HepG2 (cell line): Measurements from ENCODE around the gene SLC34A3. TPM values are rescaled to one million over a fixed set of nuclear protein-coding genes. Genes with fewer than 3 reads are reported as not detected.

Experiments
- AGO1 ChIP-seq: fragments of 200-400 bp; formaldehyde crosslinking; IDR thresholded peaks from 2 replicates; pipeline ENCODE4 v1.6.1; 2017; ENCODE audit warnings: mild to moderate bottlenecking, low read depth, low read length, moderate library complexity; ENCODE audit not compliant: poor library complexity, severe bottlenecking
- CBFB ChIP-seq: sonication (generic); formaldehyde crosslinking; IDR thresholded peaks from 2 replicates; pipeline ENCODE4 v1.4.0; 2020; ENCODE audit warnings: missing genetic modification reagents
- MAFF ChIP-seq: IDR thresholded peaks from 2 replicates; pipeline ENCODE4 v1.6.1; 2011; ENCODE audit warnings: low read depth, low read length, improper control_type of control experiment
- POLR2G ChIP-seq: fragments of 200-400 bp; formaldehyde crosslinking; IDR thresholded peaks from 2 replicates; pipeline ENCODE4 v1.6.1; 2018; ENCODE audit warnings: mild to moderate bottlenecking, low read depth, low read length, moderate library complexity
- SIN3B ChIP-seq: fragments of 150-350 bp; IDR thresholded peaks from 2 replicates; pipeline ENCODE4 v1.6.1; 2014; ENCODE audit warnings: low read length
- THYN1 ChIP-seq: sonication (generic); formaldehyde crosslinking; IDR thresholded peaks from 2 replicates; pipeline ENCODE4 v1.8.1; 2023; ENCODE audit warnings: low read depth, mild to moderate bottlenecking, moderate library complexity, missing genetic modification reagents, borderline replicate concordance
- TSC22D2 ChIP-seq: sonication (generic); formaldehyde crosslinking; IDR thresholded peaks from 2 replicates; pipeline ENCODE4 v1.5.1; 2020; ENCODE audit warnings: missing genetic modification reagents, mild to moderate bottlenecking, borderline replicate concordance
- ZNF34 ChIP-seq: sonication (generic); formaldehyde crosslinking; IDR thresholded peaks from 2 replicates; pipeline ENCODE4 v1.4.0; 2020; ENCODE audit warnings: mild to moderate bottlenecking, missing genetic modification reagents, borderline replicate concordance
- ZNF563 ChIP-seq: sonication (generic); formaldehyde crosslinking; IDR thresholded peaks from 2 replicates; pipeline ENCODE4 v1.8.0; 2022; ENCODE audit warnings: mild to moderate bottlenecking, moderate library complexity, missing genetic modification reagents
- ZNF660 ChIP-seq: sonication (generic); formaldehyde crosslinking; IDR thresholded peaks from 2 replicates; pipeline ENCODE4 v1.5.1; 2020; ENCODE audit warnings: mild to moderate bottlenecking, low read depth, missing genetic modification reagents, borderline replicate concordance
- ZNF709 ChIP-seq: sonication (generic); formaldehyde crosslinking; IDR thresholded peaks from 2 replicates; pipeline ENCODE4 v1.5.0; 2020; ENCODE audit warnings: mild to moderate bottlenecking, missing genetic modification reagents
- ZNF780A ChIP-seq: sonication (generic); formaldehyde crosslinking; IDR thresholded peaks from 2 replicates; pipeline ENCODE4 v1.8.0; 2022; ENCODE audit warnings: mild to moderate bottlenecking, missing genetic modification reagents, moderate library complexity
- polyA plus RNA-seq, 8 experiments: library from polyadenylated mRNA; depleted of rRNA in 3 of 8; stranded (reverse) in 7 of 8; unstranded in 1 of 8; fragments of >200 nt; fragmentation: Illumina TruSeq in 4 of 8; extraction: Trizol in 4 of 8; gene quantifications; 2 replicates each; pipeline versions ENCODE4 v1.2.1 to v1.2.3, GENCODE V29; 2011 to 2016; ENCODE audit warnings: low read depth in 4 of 8, missing spikeins in 1 of 8, mixed read lengths in 1 of 8; ENCODE audit not compliant: insufficient read depth in 1 of 8
- total RNA-seq, 5 experiments: library from RNA; depleted of rRNA; stranded (reverse); fragments of >200 nt; fragmentation: Illumina TruSeq; extraction: Trizol; gene quantifications; 2 replicates each; pipeline ENCODE4 v1.2.3, GENCODE V29; 2016; ENCODE audit warnings: low read depth in 1 of 5
- TF ChIP-seq, protein P1 (sequence below): sonication (generic); formaldehyde crosslinking; IDR thresholded peaks from 2 replicates; pipeline ENCODE4 v1.5.0; 2020; ENCODE audit warnings: mild to moderate bottlenecking, missing genetic modification reagents, borderline replicate concordance
- TF ChIP-seq, protein P2 (sequence below): sonication (generic); formaldehyde crosslinking; IDR thresholded peaks from 2 replicates; pipeline ENCODE4 v1.8.1; 2023; ENCODE audit warnings: missing genetic modification reagents, inconsistent platforms, borderline replicate concordance
- TF ChIP-seq, protein P3 (sequence below): sonication (generic); formaldehyde crosslinking; IDR thresholded peaks from 2 replicates; pipeline ENCODE4 v1.4.0; 2020; ENCODE audit warnings: missing genetic modification reagents
- TF ChIP-seq, protein P4 (sequence below): sonication (generic); formaldehyde crosslinking; IDR thresholded peaks from 2 replicates; pipeline ENCODE4 v1.4.0; 2020; ENCODE audit warnings: mild to moderate bottlenecking, missing genetic modification reagents
- TF ChIP-seq, protein P5 (sequence below): sonication (generic); formaldehyde crosslinking; IDR thresholded peaks from 2 replicates; pipeline ENCODE4 v1.5.0; 2020; ENCODE audit warnings: missing genetic modification reagents

The SLC34A3 gene
- total and polyA plus RNA-seq, 2 of the 13 experiments (the other 11 are each of a cell fraction or from before 2014, with no cell fraction given), result 0.07 to 1.0 TPM

DNA sequence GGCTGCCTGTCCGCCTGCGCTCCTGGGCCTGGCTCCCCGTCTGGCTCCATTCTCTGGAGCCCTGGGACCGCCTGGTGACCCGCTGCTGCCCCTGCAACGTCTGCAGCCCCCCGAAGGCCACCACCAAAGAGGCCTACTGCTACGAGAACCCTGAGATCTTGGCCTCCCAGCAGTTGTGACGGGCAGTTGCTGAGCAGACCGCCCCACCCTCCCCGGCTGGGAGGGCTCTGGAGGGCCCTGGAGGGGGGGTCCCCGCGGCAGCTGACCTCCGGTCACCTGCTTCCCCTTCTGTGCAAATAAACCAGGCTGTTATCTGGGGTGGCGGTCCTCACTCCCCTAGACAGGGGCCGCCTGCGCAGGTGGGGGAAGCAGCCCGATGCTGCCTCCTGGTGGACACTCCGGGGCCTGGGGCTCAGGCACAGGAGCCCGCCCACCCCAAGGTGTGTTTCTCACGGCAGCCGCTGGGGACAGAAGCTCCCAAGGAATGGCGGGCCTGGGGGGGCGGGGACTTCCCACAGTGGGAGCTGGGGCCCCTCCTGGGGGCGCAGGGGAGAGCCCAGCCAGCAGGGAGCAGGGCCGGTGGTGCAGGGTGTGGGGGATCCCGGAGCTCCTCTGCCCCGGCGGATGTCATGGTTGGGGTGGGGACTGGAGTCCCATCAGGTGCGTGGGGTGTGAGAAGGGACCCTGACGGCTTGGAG is 5.7 kb downstream of the SLC34A3 start (continued):
- TF ChIP-seq, protein P1, sequence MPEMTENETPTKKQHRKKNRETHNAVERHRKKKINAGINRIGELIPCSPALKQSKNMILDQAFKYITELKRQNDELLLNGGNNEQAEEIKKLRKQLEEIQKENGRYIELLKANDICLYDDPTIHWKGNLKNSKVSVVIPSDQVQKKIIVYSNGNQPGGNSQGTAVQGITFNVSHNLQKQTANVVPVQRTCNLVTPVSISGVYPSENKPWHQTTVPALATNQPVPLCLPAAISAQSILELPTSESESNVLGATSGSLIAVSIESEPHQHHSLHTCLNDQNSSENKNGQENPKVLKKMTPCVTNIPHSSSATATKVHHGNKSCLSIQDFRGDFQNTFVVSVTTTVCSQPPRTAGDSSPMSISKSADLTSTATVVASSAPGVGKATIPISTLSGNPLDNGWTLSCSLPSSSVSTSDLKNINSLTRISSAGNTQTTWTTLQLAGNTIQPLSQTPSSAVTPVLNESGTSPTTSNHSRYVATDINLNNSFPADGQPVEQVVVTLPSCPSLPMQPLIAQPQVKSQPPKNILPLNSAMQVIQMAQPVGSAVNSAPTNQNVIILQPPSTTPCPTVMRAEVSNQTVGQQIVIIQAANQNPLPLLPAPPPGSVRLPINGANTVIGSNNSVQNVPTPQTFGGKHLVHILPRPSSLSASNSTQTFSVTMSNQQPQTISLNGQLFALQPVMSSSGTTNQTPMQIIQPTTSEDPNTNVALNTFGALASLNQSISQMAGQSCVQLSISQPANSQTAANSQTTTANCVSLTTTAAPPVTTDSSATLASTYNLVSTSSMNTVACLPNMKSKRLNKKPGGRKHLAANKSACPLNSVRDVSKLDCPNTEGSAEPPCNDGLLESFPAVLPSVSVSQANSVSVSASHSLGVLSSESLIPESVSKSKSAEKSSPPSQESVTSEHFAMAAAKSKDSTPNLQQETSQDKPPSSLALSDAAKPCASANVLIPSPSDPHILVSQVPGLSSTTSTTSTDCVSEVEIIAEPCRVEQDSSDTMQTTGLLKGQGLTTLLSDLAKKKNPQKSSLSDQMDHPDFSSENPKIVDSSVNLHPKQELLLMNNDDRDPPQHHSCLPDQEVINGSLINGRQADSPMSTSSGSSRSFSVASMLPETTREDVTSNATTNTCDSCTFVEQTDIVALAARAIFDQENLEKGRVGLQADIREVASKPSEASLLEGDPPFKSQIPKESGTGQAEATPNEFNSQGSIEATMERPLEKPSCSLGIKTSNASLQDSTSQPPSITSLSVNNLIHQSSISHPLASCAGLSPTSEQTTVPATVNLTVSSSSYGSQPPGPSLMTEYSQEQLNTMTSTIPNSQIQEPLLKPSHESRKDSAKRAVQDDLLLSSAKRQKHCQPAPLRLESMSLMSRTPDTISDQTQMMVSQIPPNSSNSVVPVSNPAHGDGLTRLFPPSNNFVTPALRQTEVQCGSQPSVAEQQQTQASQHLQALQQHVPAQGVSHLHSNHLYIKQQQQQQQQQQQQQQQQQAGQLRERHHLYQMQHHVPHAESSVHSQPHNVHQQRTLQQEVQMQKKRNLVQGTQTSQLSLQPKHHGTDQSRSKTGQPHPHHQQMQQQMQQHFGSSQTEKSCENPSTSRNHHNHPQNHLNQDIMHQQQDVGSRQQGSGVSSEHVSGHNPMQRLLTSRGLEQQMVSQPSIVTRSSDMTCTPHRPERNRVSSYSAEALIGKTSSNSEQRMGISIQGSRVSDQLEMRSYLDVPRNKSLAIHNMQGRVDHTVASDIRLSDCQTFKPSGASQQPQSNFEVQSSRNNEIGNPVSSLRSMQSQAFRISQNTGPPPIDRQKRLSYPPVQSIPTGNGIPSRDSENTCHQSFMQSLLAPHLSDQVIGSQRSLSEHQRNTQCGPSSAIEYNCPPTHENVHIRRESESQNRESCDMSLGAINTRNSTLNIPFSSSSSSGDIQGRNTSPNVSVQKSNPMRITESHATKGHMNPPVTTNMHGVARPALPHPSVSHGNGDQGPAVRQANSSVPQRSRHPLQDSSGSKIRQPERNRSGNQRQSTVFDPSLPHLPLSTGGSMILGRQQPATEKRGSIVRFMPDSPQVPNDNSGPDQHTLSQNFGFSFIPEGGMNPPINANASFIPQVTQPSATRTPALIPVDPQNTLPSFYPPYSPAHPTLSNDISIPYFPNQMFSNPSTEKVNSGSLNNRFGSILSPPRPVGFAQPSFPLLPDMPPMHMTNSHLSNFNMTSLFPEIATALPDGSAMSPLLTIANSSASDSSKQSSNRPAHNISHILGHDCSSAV (CRISPR knock-in tag), result no peak
- TF ChIP-seq SIN3B, result no peak
- no peak; the same call in 1 of the 2 replicates for TF ChIP-seq ZNF563
- TF ChIP-seq ZNF780A (CRISPR knock-in tag), result peak; percentile 56; the same call in 1 of the 2 replicates
- TF ChIP-seq, protein P2, sequence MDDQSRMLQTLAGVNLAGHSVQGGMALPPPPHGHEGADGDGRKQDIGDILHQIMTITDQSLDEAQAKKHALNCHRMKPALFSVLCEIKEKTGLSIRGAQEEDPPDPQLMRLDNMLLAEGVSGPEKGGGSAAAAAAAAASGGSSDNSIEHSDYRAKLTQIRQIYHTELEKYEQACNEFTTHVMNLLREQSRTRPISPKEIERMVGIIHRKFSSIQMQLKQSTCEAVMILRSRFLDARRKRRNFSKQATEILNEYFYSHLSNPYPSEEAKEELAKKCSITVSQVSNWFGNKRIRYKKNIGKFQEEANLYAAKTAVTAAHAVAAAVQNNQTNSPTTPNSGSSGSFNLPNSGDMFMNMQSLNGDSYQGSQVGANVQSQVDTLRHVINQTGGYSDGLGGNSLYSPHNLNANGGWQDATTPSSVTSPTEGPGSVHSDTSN (CRISPR knock-in tag), result no peak
- TF ChIP-seq, protein P3, sequence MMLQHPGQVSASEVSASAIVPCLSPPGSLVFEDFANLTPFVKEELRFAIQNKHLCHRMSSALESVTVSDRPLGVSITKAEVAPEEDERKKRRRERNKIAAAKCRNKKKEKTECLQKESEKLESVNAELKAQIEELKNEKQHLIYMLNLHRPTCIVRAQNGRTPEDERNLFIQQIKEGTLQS (CRISPR knock-in tag), result no peak
- TF ChIP-seq ZNF709 (CRISPR knock-in tag), result peak; percentile 74; the same call in 1 of the 2 replicates
- TF ChIP-seq ZNF34 (CRISPR knock-in tag), result no peak
- TF ChIP-seq, protein P4, sequence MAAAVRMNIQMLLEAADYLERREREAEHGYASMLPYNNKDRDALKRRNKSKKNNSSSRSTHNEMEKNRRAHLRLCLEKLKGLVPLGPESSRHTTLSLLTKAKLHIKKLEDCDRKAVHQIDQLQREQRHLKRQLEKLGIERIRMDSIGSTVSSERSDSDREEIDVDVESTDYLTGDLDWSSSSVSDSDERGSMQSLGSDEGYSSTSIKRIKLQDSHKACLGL (CRISPR knock-in tag), result peak; percentile 60; the same call in 1 of the 2 replicates
- peak; percentile 92 for TF ChIP-seq AGO1
- no peak for TF ChIP-seq ZNF660 (CRISPR knock-in tag)
- no peak for TF ChIP-seq MAFF
- TF ChIP-seq CBFB (CRISPR knock-in tag), result no peak
- peak; percentile 71; the same call in 1 of the 2 replicates for TF ChIP-seq TSC22D2 (CRISPR knock-in tag)
- TF ChIP-seq POLR2G, result no peak; the same call in 1 of the 2 replicates
- TF ChIP-seq, protein P5, sequence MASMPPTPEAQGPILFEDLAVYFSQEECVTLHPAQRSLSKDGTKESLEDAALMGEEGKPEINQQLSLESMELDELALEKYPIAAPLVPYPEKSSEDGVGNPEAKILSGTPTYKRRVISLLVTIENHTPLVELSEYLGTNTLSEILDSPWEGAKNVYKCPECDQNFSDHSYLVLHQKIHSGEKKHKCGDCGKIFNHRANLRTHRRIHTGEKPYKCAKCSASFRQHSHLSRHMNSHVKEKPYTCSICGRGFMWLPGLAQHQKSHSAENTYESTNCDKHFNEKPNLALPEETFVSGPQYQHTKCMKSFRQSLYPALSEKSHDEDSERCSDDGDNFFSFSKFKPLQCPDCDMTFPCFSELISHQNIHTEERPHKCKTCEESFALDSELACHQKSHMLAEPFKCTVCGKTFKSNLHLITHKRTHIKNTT, result no peak
- no peak for TF ChIP-seq THYN1
